Testis (tissue), 3 donors: ENCODE data around the gene GAGE10. TPM values are rescaled to one million over a fixed set of nuclear protein-coding genes. Genes with fewer than 3 reads are reported as not detected.
"Not testable (repeated sequence)": the region's sequence is repeated elsewhere in the genome, so short reads cannot be mapped to it uniquely, and the experiment has no call there.

Experiments
- DNase-seq: peaks from one replicate; pipeline ENCODE4 v3.0.0-alpha.2; 2019
- H3K27ac ChIP-seq, 2 donors: fragments of 200-600 bp; sonication (generic); one replicate each; pipeline ENCODE4 v1.5.1; 2019
- H3K27me3 ChIP-seq: fragments of 200-600 bp; sonication (generic); one replicate; pipeline ENCODE4 v1.5.1; 2019
- H3K36me3 ChIP-seq: fragments of 200-600 bp; sonication (generic); one replicate; pipeline ENCODE4 v1.5.1; 2017; ENCODE audit warnings: low read depth; ENCODE audit errors: missing control alignments
- H3K4me1 ChIP-seq: fragments of 200-600 bp; sonication (generic); one replicate; pipeline ENCODE4 v1.5.1; 2019
- H3K4me3 ChIP-seq, 2 donors: fragments of 200-600 bp; sonication (generic); one replicate each; pipeline ENCODE4 v1.5.1; 2017 to 2019
- H3K9me3 ChIP-seq: fragments of 200-600 bp; sonication (generic); one replicate; pipeline ENCODE4 v1.5.1; 2017
- CTCF ChIP-seq, 3 experiments: fragments of 450-650 bp in 2 of 3; fragments of 200-600 bp in 1 of 3; sonication (generic) in 1 of 3; IDR thresholded peaks; one replicate each; pipeline ENCODE4 v1.5.1; 2016 to 2019; ENCODE audit warnings: antibody characterized with exemption in 3 of 3, mild to moderate bottlenecking in 2 of 3, moderate library complexity in 1 of 3
- POLR2A ChIP-seq: fragments of 450-650 bp; IDR thresholded peaks from one replicate; pipeline ENCODE4 v1.6.1; 2017; ENCODE audit warnings: antibody characterized with exemption, mild to moderate bottlenecking, moderate library complexity
- WGBS, 2 donors: methylation state at CpG; one replicate each; pipeline ENCODE4 v1.1.5; 2018; 5-methylcytosine and 5-hydroxymethylcytosine counted together
- intact Hi-C: fragments of 100-400 bp; cut with DNase I; formaldehyde crosslinking; loops from one replicate; pipeline ENCODE4 v1.15.1; 2023; ENCODE audit warnings: low total_unique reads
- polyA plus RNA-seq: library from polyadenylated mRNA; stranded (reverse); fragments of 350-450 nt; fragmentation: Illumina TruSeq; extraction: RNeasy Lipid Tissue Mini Kit (QIAGEN cat#74804); gene quantifications from one replicate; pipeline ENCODE4 v1.2.3, GENCODE V29; 2014; ENCODE audit warnings: low read depth, low replicate concordance; ENCODE audit not compliant: insufficient read depth
- total RNA-seq, 2 donors: library from RNA; depleted of rRNA; stranded (reverse); fragments of >200 nt; gene quantifications; one replicate each; pipeline ENCODE4 v1.2.3, GENCODE V29; 2016

The GAGE10 gene
- total and polyA plus RNA-seq, 3 donors from 2014 or later = not detected

GRCh38 chrX:49312176-49312575 is 8.7 kb downstream of the GAGE10 start:
- Histone ChIP-seq H3K4me3 (no peak overlapping the region), H3K9me3 (no peaks in the 10 kb centered on the region), H3K27ac (no peak overlapping the region), H3K4me1 (peaks cover 7% of the 10 kb centered on the region), H3K36me3 (no peaks in the 10 kb centered on the region), H3K27me3 (no peaks in the 10 kb centered on the region)
- TF ChIP-seq CTCF (IDR thresholded peaks at IDR 0.05) (no peak), POLR2A (no peak)
- intact Hi-C loops = no loop called here
- 79 to 91% methylated on average over 2 of the region's 2 CpGs for WGBS, 2 donors
- DNase-seq = no peak

GRCh38 chrX:49316085-49316484 is 12.6 kb downstream of the GAGE10 start:
- intact Hi-C loops = no loop called here
- no peak for DNase-seq
- no peaks in the 10 kb centered on the region for H3K36me3 ChIP-seq
- H3K4me1 ChIP-seq = no peaks in the 10 kb centered on the region
- no peak overlapping the region for H3K4me3 ChIP-seq
- no peaks in the 10 kb centered on the region for H3K27me3 ChIP-seq
- peak overlapping the region in 1 of 2 donors; percentile 19 for H3K27ac ChIP-seq
- TF ChIP-seq CTCF (IDR thresholded peaks at IDR 0.05) (no peak), POLR2A (no peak)
- H3K9me3 ChIP-seq = no peaks in the 10 kb centered on the region
- 54 to 56% methylated on average over 4 of the region's 4 CpGs for WGBS, 2 donors

GRCh38 chrX:49321737-49322136 is 18.3 kb downstream of the GAGE10 start, which contains the start of gene GAGE12J:
Gene GAGE12J, plus strand, starts transcription at chrX:49322037. Its CDS starts 1,157 bp downstream, at chrX:49323194.
- H3K4me3 ChIP-seq, DNase-seq, H3K27me3 ChIP-seq, H3K9me3 ChIP-seq, H3K4me1 ChIP-seq, H3K27ac ChIP-seq, H3K36me3 ChIP-seq, intact Hi-C loops: not testable (repeated sequence)
- 63% methylated on average over 1 of the region's 16 CpGs; no CpG with 5 or more reads in 1 of the 2 donors for WGBS, 2 donors

GRCh38 chrX:49322266-49322665 is 18.8 kb downstream of the GAGE10 start:
- intact Hi-C loops, H3K36me3 ChIP-seq, H3K27me3 ChIP-seq, H3K27ac ChIP-seq, H3K4me3 ChIP-seq, H3K9me3 ChIP-seq, DNase-seq, H3K4me1 ChIP-seq: not testable (repeated sequence)
- no CpG with 5 or more reads among the region's 27 CpGs for WGBS, 2 donors

GRCh38 chrX:49323735-49324134 is 20.3 kb downstream of the GAGE10 start:
- WGBS, 2 donors = 48% methylated on average over 3 of the region's 7 CpGs; no CpG with 5 or more reads in 1 of the 2 donors
- DNase-seq, H3K36me3 ChIP-seq, intact Hi-C loops, H3K9me3 ChIP-seq, H3K4me1 ChIP-seq, H3K27me3 ChIP-seq, H3K27ac ChIP-seq, H3K4me3 ChIP-seq: not testable (repeated sequence)

GRCh38 chrX:49330421-49330820 is 27.0 kb downstream of the GAGE10 start:
- H3K36me3 ChIP-seq, H3K4me1 ChIP-seq, DNase-seq, H3K27ac ChIP-seq, intact Hi-C loops, H3K4me3 ChIP-seq, H3K9me3 ChIP-seq, H3K27me3 ChIP-seq: not testable (repeated sequence)
- WGBS, 2 donors = 71% methylated on average over 8 of the region's 11 CpGs; no CpG with 5 or more reads in 1 of the 2 donors

DNA sequence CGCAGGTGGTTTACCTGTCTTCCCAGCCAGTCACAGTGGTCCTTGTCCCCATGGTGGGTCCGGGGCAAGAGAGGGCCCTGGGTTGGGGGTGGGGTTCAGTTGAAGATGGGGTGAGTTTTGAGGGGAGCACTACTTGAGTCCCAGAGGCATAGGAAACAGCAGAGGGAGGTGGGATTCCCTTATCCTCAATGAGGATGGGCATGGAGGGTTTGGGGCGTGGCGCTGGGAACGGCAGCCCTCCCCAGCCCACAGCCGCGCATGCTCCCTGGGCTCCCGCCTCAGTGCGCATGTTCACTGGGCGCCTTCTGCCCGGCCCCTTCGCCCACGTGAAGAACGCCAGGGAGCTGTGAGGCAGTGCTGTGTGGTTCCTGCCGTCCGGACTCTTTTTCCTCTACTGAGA is 27.8 kb downstream of the GAGE10 start, which contains the start of gene GAGE13:
TSS of gene GAGE13 (plus strand) at position 301 of the 400 bp plus-strand sequence. CDS start 1,156 bp downstream, outside the sequence.
- H3K27me3 ChIP-seq, H3K27ac ChIP-seq, H3K4me1 ChIP-seq, DNase-seq, intact Hi-C loops, H3K9me3 ChIP-seq, H3K36me3 ChIP-seq, H3K4me3 ChIP-seq: not testable (repeated sequence)
- WGBS, 2 donors = no CpG with 5 or more reads among the region's 16 CpGs

- DNase-seq, H3K9me3 ChIP-seq, H3K27me3 ChIP-seq, intact Hi-C loops, H3K36me3 ChIP-seq, H3K4me1 ChIP-seq, H3K4me3 ChIP-seq, H3K27ac ChIP-seq: not testable (repeated sequence)
- WGBS, 2 donors = 57% methylated on average over 14 of the region's 26 CpGs; no CpG with 5 or more reads in 1 of the 2 donors
Measured at GRCh38 chrX:49331841-49332240, 28.4 kb downstream of the GAGE10 start.

GRCh38 chrX:49341449-49341848 is 38.0 kb downstream of the GAGE10 start:
- intact Hi-C loops, H3K27ac ChIP-seq, H3K36me3 ChIP-seq, H3K4me1 ChIP-seq, H3K27me3 ChIP-seq, H3K9me3 ChIP-seq: not testable (repeated sequence)
- peak overlapping the region in 1 of 2 donors; percentile 14 for H3K4me3 ChIP-seq
- 93% methylated on average over 13 of the region's 24 CpGs; no CpG with 5 or more reads in 1 of the 2 donors for WGBS, 2 donors
- DNase-seq = peak; percentile 74

- H3K27ac ChIP-seq, H3K36me3 ChIP-seq, H3K4me3 ChIP-seq, H3K9me3 ChIP-seq, H3K4me1 ChIP-seq, intact Hi-C loops, DNase-seq, H3K27me3 ChIP-seq: not testable (repeated sequence)
- WGBS, 2 donors = 84 to 86% methylated on average over 14 of the region's 15 CpGs
Measured at GRCh38 chrX:49344496-49345175, 41.2 kb downstream of the GAGE10 start.
